Activated naive CD8-positive, alpha-beta T cell (primary cell): ENCODE results near the gene NFX1.
"Not testable (repeated sequence)": the region's sequence is repeated elsewhere in the genome, so short reads cannot be mapped to it uniquely, and the experiment has no call there.

ENCODE experiments used
- H3K27ac Mint-ChIP-seq: one replicate; pipeline ENCODE4 v1.8.0; 2021; ENCODE audit warnings: mixed read lengths
- H3K27me3 Mint-ChIP-seq: one replicate; pipeline ENCODE4 v1.8.0; 2021; ENCODE audit warnings: mixed read lengths
- H3K36me3 Mint-ChIP-seq: one replicate; pipeline ENCODE4 v1.8.0; 2021; ENCODE audit warnings: mixed read lengths
- H3K4me1 Mint-ChIP-seq: one replicate; pipeline ENCODE4 v1.8.0; 2021; ENCODE audit warnings: low read depth, mixed read lengths
- H3K4me3 Mint-ChIP-seq: one replicate; pipeline ENCODE4 v1.8.0; 2021; ENCODE audit warnings: mild to moderate bottlenecking, mixed read lengths
- H3K9me3 Mint-ChIP-seq: one replicate; pipeline ENCODE4 v1.8.0; 2021; ENCODE audit warnings: low read depth, mixed read lengths

The NFX1 gene

DNA sequence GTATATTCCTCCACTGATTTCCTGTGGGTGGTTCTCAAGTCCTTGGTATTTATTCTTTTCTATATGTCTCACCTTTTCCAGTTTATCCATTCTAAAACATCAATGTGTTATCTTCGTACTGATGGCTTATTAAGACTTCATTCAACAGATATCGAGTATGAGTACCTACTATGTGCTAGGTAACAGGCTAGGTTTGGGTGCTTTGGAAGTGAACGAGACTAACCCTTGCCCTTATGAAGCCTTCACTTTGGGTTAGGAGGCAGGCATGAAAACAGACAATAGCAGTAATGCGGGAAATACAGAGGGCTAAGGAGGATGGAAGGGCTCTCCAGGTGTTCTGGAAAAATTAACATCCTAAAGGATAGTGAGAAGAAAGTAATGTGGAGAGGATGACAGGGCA is 58.7 kb downstream of the NFX1 start:
- H3K27me3 Mint-ChIP-seq = no peaks in the 10 kb centered on the region
- H3K27ac Mint-ChIP-seq = no peak overlapping the region
- H3K9me3 Mint-ChIP-seq = no peaks in the 10 kb centered on the region
- H3K36me3 Mint-ChIP-seq = peaks cover 24% of the 10 kb centered on the region
- peaks cover 3% of the 10 kb centered on the region for H3K4me1 Mint-ChIP-seq
- H3K4me3 Mint-ChIP-seq = no peak overlapping the region

DNA sequence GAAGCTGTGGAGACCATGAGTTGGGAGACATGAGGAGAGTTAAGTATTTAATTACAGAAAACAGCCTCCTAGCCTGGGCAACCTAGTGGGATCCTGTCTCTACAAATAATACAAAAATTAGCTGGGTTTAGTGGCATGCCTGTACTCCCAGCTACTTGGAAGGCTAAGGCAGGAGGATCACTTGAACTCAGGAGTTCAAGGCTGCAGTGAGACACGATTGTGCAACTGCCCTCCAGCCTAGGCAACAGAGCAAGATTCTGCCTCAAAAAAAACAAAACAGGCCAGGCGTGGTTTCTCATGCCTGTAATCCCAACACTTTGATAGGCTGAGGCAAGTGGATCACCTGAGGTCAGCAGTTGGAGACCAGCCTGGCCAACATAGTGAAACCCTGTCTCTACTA is 59.4 kb downstream of the NFX1 start:
- no peaks in the 10 kb centered on the region for H3K27me3 Mint-ChIP-seq
- H3K27ac Mint-ChIP-seq = no peak overlapping the region

GRCh38 chr9:33350310-33350709 is 60.0 kb downstream of the NFX1 start:
- no peaks in the 10 kb centered on the region for H3K27me3 Mint-ChIP-seq
- H3K36me3 Mint-ChIP-seq = peaks cover 25% of the 10 kb centered on the region
- no peaks in the 10 kb centered on the region for H3K9me3 Mint-ChIP-seq
- H3K4me1 Mint-ChIP-seq = peaks cover 3% of the 10 kb centered on the region
- H3K4me3 Mint-ChIP-seq = no peak overlapping the region
- no peak overlapping the region for H3K27ac Mint-ChIP-seq

More for the DNA sequence above, 59.4 kb downstream of the NFX1 start:
- peaks cover 3% of the 10 kb centered on the region for H3K4me1 Mint-ChIP-seq
- H3K9me3 Mint-ChIP-seq = no peaks in the 10 kb centered on the region
- peaks cover 22% of the 10 kb centered on the region for H3K36me3 Mint-ChIP-seq
- no peak overlapping the region for H3K4me3 Mint-ChIP-seq

DNA sequence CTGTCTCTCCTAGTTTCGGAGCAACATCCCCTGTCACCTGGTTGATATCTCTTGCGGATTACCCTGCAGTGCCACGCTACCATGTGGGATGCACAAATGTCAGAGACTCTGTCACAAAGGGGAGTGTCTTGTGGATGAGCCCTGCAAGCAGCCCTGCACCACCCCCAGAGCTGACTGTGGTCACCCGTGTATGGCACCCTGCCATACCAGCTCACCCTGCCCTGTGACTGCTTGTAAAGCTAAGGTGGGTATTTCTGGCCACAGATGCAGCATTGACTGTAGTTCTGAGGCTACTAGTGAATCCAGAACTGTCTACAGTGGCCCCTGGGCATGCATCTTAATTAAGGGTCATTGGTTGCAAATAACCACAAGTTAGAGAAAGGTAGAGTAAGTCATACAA is 61.2 kb downstream of the NFX1 start:
- H3K4me1 Mint-ChIP-seq = peaks cover 3% of the 10 kb centered on the region
- no peak overlapping the region for H3K4me3 Mint-ChIP-seq
- H3K27ac Mint-ChIP-seq = peak overlapping the region; percentile 54
- no peaks in the 10 kb centered on the region for H3K9me3 Mint-ChIP-seq
- peaks cover 20% of the 10 kb centered on the region for H3K36me3 Mint-ChIP-seq
- no peaks in the 10 kb centered on the region for H3K27me3 Mint-ChIP-seq

- no peak overlapping the region for H3K4me3 Mint-ChIP-seq
- H3K9me3 Mint-ChIP-seq = no peaks in the 10 kb centered on the region
- peak overlapping the region; percentile 22 for H3K27ac Mint-ChIP-seq
- peaks cover 3% of the 10 kb centered on the region for H3K4me1 Mint-ChIP-seq
- peaks cover 6% of the 10 kb centered on the region for H3K36me3 Mint-ChIP-seq
- H3K27me3 Mint-ChIP-seq = no peaks in the 10 kb centered on the region
These were observed 64.4 kb downstream of the NFX1 start for GRCh38 chr9:33354651-33355211.

DNA sequence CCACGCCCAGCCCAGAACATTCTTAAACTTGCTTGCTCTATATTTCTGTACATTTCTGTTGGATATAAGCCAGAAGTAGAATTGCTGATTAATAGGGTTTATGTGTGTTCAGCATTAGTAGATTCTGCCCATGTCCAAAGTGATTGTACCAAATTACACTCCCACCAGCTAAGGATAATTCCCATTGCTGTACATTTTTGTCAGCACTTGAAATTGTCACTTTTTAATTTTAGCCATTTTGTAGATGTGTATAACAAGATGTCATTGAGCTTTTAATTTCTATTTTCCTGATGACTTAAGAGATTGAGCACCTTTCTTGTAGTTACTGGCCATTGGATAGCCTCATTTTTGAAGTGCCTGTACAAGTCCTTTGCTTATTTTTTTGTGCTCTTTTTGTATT is 65.6 kb downstream of the NFX1 start:
- Mint-ChIP-seq H3K4me3 (no peak overlapping the region), H3K4me1 (peaks cover 2% of the 10 kb centered on the region), H3K36me3 (peaks cover 4% of the 10 kb centered on the region), H3K9me3 (no peaks in the 10 kb centered on the region), H3K27me3 (no peaks in the 10 kb centered on the region), H3K27ac (no peak overlapping the region)

DNA sequence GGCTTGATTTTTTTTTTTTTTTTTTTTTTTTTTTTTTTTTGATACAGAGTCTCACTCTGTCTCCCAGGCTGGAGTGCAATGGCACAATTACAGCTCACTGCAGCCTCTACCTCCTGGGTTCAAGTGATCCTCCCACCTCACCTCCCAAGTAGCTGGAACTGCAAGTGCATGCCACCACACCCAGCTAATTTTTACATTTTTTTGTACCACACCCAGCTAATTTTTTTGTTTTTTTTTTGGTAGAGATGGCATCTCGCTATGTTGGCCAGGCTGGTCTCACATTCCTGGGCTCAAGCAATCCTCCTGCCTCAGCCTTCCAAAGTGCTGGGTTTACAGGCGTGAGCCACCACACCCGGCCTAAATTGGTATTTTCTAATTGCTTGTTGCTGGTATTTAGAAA is 68.3 kb downstream of the NFX1 start:
- H3K27ac Mint-ChIP-seq, H3K36me3 Mint-ChIP-seq, H3K4me3 Mint-ChIP-seq, H3K4me1 Mint-ChIP-seq, H3K27me3 Mint-ChIP-seq, H3K9me3 Mint-ChIP-seq: not testable (repeated sequence)

DNA sequence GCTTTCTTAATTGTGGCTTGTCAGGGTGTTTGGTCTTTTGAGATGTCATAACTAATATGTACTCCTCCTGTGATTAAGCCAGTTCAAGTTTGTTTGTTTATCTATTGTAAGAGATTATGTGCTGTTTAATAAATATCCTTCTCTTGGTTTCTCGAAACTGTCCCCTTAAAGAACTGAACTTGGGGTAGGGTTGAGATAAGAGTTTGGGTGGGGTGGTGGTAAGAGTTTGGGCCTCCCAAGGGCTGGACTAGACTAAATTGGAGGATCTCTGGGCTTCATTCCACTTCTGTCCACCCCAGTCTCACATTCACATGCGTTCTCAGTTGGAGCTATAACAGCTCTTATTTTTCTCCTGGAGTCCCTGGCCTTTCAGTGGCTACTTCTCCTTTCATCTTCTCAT is 73.8 kb downstream of the NFX1 start:
- Mint-ChIP-seq H3K27me3 (no peaks in the 10 kb centered on the region), H3K27ac (no peak overlapping the region), H3K4me3 (no peak overlapping the region), H3K36me3 (peaks cover 2% of the 10 kb centered on the region), H3K4me1 (no peaks in the 10 kb centered on the region), H3K9me3 (no peaks in the 10 kb centered on the region)

DNA sequence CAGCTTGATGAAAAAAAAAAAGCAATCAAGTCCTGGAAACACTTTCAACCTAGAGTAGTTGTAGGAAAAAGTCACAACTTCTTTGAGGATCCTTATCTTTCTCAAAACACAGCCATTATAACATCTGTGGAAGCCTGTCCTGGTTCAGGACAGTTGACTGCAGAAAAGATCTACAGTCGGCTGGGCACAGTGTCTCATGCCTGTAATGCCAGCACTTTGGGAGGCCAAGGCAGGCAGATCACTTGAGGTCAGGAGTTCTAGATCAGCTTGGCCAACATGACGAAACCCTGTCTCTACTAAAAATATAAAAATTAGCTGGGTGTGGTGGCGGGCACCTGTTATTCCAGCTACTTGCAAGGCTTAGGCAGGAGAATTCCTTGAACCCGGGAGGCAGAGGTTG is 74.5 kb downstream of the NFX1 start:
- not testable (repeated sequence) for H3K27me3 Mint-ChIP-seq, H3K36me3 Mint-ChIP-seq, H3K9me3 Mint-ChIP-seq, H3K27ac Mint-ChIP-seq, H3K4me1 Mint-ChIP-seq, H3K4me3 Mint-ChIP-seq

- Mint-ChIP-seq H3K4me3 (no peak overlapping the region), H3K4me1 (no peaks in the 10 kb centered on the region), H3K9me3 (no peaks in the 10 kb centered on the region), H3K27ac (no peak overlapping the region), H3K36me3 (peaks cover 5% of the 10 kb centered on the region), H3K27me3 (no peaks in the 10 kb centered on the region)
These were observed 76.7 kb downstream of the NFX1 start for GRCh38 chr9:33366979-33367480.

DNA sequence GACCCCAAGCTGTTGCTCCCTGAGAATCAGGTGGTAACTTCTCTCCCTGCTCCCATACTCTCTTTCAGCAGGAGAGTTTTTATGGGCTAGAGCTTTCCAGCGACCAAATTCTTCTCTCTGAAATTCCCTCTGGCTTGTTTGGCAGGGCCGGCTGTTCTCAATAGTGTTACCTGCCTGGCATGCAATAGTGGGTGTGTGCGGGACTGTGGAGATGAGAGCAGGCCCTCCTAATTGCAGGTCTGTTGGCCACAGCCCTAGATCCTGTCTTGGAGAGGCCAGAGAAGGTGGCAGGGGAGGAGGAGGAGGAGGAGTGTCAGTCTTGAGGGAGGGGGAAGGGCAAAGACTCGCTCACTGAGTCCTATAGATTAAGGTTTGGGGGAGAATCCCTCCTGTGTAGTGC is 82.6 kb downstream of the NFX1 start:
- no peaks in the 10 kb centered on the region for H3K27me3 Mint-ChIP-seq
- H3K4me3 Mint-ChIP-seq = no peak overlapping the region
- H3K27ac Mint-ChIP-seq = no peak overlapping the region
- peaks cover 3% of the 10 kb centered on the region for H3K36me3 Mint-ChIP-seq
- H3K9me3 Mint-ChIP-seq = no peaks in the 10 kb centered on the region
- H3K4me1 Mint-ChIP-seq = peaks cover 12% of the 10 kb centered on the region

DNA sequence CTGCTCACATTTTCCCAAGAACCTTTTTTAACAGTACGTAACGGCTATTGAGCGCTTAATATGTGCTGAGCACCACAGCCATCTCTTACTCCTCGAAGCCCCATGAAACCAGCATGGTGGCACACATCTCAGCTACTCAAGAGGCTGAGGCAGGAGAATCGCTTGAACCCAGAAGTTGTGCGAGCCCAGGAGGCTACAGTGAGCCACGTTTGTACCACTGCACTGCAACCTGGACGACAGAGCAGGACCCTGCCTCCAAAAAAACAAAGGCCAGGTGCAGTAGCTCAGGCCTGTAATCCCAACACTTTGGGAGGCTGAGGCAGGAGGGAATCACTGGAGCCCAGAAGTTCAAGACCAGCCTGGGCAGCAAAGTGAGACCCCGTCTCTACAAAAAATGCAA is 83.9 kb downstream of the NFX1 start:
- H3K4me3 Mint-ChIP-seq = no peak overlapping the region
- peaks cover 12% of the 10 kb centered on the region for H3K4me1 Mint-ChIP-seq
- H3K27me3 Mint-ChIP-seq = no peaks in the 10 kb centered on the region
- peaks cover 3% of the 10 kb centered on the region for H3K36me3 Mint-ChIP-seq
- no peak overlapping the region for H3K27ac Mint-ChIP-seq
- H3K9me3 Mint-ChIP-seq = no peaks in the 10 kb centered on the region

GRCh38 chr9:33374634-33375237 is 84.4 kb downstream of the NFX1 start:
- Mint-ChIP-seq H3K36me3 (peaks cover 3% of the 10 kb centered on the region), H3K27me3 (no peaks in the 10 kb centered on the region), H3K9me3 (no peaks in the 10 kb centered on the region), H3K4me1 (peaks cover 12% of the 10 kb centered on the region), H3K4me3 (peak overlapping the region; percentile 55), H3K27ac (no peak overlapping the region)

- Mint-ChIP-seq H3K4me1 (peaks cover 12% of the 10 kb centered on the region), H3K27me3 (no peaks in the 10 kb centered on the region), H3K4me3 (peak overlapping the region; percentile 55), H3K36me3 (no peaks in the 10 kb centered on the region), H3K9me3 (no peaks in the 10 kb centered on the region), H3K27ac (no peak overlapping the region)
These were observed 85.0 kb downstream of the NFX1 start for GRCh38 chr9:33375238-33375840.

- no peak overlapping the region for H3K4me3 Mint-ChIP-seq
- H3K4me1 Mint-ChIP-seq = peaks cover 12% of the 10 kb centered on the region
- H3K9me3 Mint-ChIP-seq = no peaks in the 10 kb centered on the region
- H3K27ac Mint-ChIP-seq = no peak overlapping the region
- no peaks in the 10 kb centered on the region for H3K36me3 Mint-ChIP-seq
- H3K27me3 Mint-ChIP-seq = no peaks in the 10 kb centered on the region
These were observed 85.6 kb downstream of the NFX1 start for GRCh38 chr9:33375841-33376321.
